Stomach (tissue), 4 donors: ENCODE data around the gene CELA3B.

Experiments
- CTCF ChIP-seq, 7 experiments: fragments of 450-650 bp in 4 of 7; fragments of 200-600 bp in 3 of 7; sonication (generic) in 3 of 7; IDR thresholded peaks; one replicate each; pipeline ENCODE4 v1.5.1; 2016 to 2019; ENCODE audit warnings: antibody characterized with exemption in 7 of 7, control low read depth in 2 of 7, mild to moderate bottlenecking in 1 of 7
- POLR2A ChIP-seq, 4 donors: fragments of 450-650 bp; IDR thresholded peaks; one replicate each; pipeline ENCODE4 v1.6.1; 2016; ENCODE audit warnings: antibody characterized with exemption in 4 of 4, control low read depth in 2 of 4, mild to moderate bottlenecking in 1 of 4, moderate library complexity in 1 of 4
- POLR2AphosphoS5 ChIP-seq, 3 donors: sonication (generic); formaldehyde crosslinking; IDR thresholded peaks; one replicate each; pipeline ENCODE4 v1.6.1; 2016; ENCODE audit warnings: antibody characterized with exemption in 3 of 3

- TF ChIP-seq CTCF (IDR thresholded peaks at IDR 0.05) = no peak
- TF ChIP-seq POLR2A (IDR thresholded peaks at IDR 0.05) = no peak
- no peak for TF ChIP-seq POLR2AphosphoS5 (IDR thresholded peaks at IDR 0.05)
Observed at GRCh38 chr1:21966247-21967000, 10.4 kb upstream of the CELA3B start.
